Endothelial cell (in vitro differentiated cells): ENCODE measurements around the gene GRAMD2B. TPM values are rescaled to one million over a fixed set of nuclear protein-coding genes. Genes with fewer than 3 reads are reported as not detected.
A peak's percentile ranks its signal among the peaks of the same experiment; 100 is the strongest.
"Not testable (repeated sequence)": the region's sequence is repeated elsewhere in the genome, so short reads cannot be mapped to it uniquely, and the experiment has no call there.

ENCODE experiments used
- DNase-seq: peaks from one replicate; pipeline ENCODE4 v3.0.0; 2021; ENCODE audit warnings: low spot score
- H3K27ac Mint-ChIP-seq: one replicate; pipeline ENCODE4 v1.8.0; 2021; ENCODE audit warnings: mixed read lengths, inconsistent platforms; ENCODE audit not compliant: unreplicated experiment
- H3K27me3 Mint-ChIP-seq: one replicate; pipeline ENCODE4 v1.8.0; 2021; ENCODE audit warnings: mild to moderate bottlenecking, moderate library complexity, mixed read lengths, inconsistent platforms; ENCODE audit not compliant: unreplicated experiment
- H3K36me3 Mint-ChIP-seq: one replicate; pipeline ENCODE4 v1.8.0; 2021; ENCODE audit warnings: mild to moderate bottlenecking, low read depth, mixed read lengths, inconsistent platforms; ENCODE audit not compliant: unreplicated experiment
- H3K4me1 Mint-ChIP-seq: one replicate; pipeline ENCODE4 v1.8.0; 2021; ENCODE audit warnings: mild to moderate bottlenecking, mixed read lengths, inconsistent platforms; ENCODE audit not compliant: unreplicated experiment
- H3K4me3 Mint-ChIP-seq: one replicate; pipeline ENCODE4 v1.8.0; 2021; ENCODE audit warnings: mild to moderate bottlenecking, mixed read lengths, inconsistent platforms; ENCODE audit not compliant: unreplicated experiment
- H3K9me3 Mint-ChIP-seq: one replicate; pipeline ENCODE4 v1.8.0; 2021; ENCODE audit warnings: mixed read lengths, inconsistent platforms; ENCODE audit not compliant: unreplicated experiment
- long read RNA-seq: library from polyadenylated mRNA; unstranded; transcript quantifications from one replicate; pipeline ENCODE4 v2.0.0, GENCODE V29; 2020; ENCODE audit not compliant: unreplicated experiment
- total RNA-seq: library from RNA; stranded (reverse); fragmentation: NEBNext Ultra II Directional; extraction: Animal tissue kit (Norgen Biotek cat#: 25700); gene quantifications from one replicate; pipeline ENCODE4 v1.2.1, GENCODE V29; 2021; ENCODE audit not compliant: unreplicated experiment
- TF ChIP-seq, protein P1 (sequence below): fragments of 200-600 bp; sonication (generic); IDR thresholded peaks from one replicate; pipeline ENCODE4 v1.5.0; 2021; ENCODE audit warnings: antibody characterized with exemption; ENCODE audit not compliant: unreplicated experiment

GRAMD2B gene, protein sequence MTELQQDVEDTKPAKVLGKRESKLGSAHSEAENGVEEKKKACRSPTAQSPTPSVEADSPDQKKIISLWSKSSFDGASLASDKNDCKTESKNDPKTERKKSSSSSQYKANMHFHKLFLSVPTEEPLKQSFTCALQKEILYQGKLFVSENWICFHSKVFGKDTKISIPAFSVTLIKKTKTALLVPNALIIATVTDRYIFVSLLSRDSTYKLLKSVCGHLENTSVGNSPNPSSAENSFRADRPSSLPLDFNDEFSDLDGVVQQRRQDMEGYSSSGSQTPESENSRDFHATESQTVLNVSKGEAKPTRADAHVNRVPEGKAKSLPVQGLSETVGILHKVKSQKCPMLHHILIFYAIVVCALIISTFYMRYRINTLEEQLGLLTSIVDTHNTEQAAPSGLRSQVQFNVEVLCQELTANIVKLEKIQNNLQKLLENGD
- total RNA-seq, result 13.4 TPM
- long read RNA-seq, partial matches to known transcripts, result 0 of 5 reads
- long read RNA-seq, other reads (novel, unspliced or antisense), result 1 of 5 reads

DNA sequence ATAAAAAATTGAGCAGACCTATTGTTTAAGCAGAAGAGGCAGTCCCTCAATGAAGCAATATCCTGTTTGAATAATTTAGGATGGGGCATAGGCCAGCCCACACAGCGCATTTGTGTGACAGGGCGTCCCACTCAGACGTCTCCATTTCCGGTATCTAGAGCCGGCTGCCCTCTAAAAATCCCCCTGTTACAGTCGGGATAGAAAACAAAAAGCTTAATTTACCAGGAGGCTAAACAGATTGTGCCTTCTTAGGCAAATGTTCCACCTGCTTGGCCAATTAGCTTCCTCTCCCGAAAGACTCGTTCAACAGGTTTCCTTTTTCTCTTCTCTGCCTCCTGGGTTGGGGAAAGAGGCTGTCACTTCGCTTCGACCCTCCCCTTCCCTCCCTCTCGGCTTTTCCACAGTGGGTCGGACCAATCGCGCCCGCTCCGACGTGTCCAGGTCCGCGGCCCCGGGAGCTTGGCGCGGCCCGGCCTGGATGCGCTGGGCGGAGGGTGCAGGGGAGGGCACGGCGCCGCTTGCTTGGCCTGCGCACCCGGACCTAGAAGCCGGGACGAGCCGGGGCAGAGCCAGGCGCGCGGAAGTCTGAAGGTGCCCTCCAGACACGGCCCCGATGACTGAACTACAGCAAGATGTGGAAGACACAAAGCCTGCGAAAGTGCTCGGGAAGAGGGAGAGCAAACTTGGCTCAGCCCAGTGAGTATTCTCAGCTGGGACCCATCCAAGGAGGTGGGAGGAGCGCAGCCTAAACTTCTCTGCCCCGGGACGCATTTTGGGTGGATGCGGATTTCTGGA is at the start of gene GRAMD2B:
Gene GRAMD2B (plus strand): TSS at position 416 of the 795 bp plus-strand sequence. CDS start 198 bp downstream, at position 614.
- TF ChIP-seq, protein P1, sequence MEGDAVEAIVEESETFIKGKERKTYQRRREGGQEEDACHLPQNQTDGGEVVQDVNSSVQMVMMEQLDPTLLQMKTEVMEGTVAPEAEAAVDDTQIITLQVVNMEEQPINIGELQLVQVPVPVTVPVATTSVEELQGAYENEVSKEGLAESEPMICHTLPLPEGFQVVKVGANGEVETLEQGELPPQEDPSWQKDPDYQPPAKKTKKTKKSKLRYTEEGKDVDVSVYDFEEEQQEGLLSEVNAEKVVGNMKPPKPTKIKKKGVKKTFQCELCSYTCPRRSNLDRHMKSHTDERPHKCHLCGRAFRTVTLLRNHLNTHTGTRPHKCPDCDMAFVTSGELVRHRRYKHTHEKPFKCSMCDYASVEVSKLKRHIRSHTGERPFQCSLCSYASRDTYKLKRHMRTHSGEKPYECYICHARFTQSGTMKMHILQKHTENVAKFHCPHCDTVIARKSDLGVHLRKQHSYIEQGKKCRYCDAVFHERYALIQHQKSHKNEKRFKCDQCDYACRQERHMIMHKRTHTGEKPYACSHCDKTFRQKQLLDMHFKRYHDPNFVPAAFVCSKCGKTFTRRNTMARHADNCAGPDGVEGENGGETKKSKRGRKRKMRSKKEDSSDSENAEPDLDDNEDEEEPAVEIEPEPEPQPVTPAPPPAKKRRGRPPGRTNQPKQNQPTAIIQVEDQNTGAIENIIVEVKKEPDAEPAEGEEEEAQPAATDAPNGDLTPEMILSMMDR, result no peak
- no peaks in the 10 kb centered on the region for H3K36me3 Mint-ChIP-seq
- H3K9me3 Mint-ChIP-seq, result no peaks in the 10 kb centered on the region
- peak; percentile 84 for DNase-seq
- peak within 1 kb of the TSS; percentile 94 for H3K27ac Mint-ChIP-seq
- no peaks in the 10 kb centered on the region for H3K27me3 Mint-ChIP-seq
- peaks cover 22% of the 10 kb centered on the region for H3K4me1 Mint-ChIP-seq
- H3K4me3 Mint-ChIP-seq, result peak within 1 kb of the TSS; percentile 95

DNA sequence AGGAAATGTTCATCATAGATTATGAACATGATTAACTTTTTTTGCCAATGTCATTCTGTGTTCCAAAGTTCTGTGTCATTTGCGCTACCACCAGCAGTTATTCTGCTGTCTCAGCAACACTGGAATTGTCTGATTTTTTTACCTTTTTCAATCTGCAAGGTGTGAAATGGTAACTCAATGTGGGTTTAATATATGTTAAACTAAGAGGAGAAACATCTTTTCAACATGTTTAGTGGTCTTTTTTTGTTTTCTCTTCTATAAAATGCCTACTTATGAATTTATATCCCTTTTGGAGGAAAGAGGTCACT is 49.1 kb upstream of the GRAMD2B start:
- Mint-ChIP-seq H3K27me3 (no peaks in the 10 kb centered on the region), H3K9me3 (no peaks in the 10 kb centered on the region), H3K36me3 (no peaks in the 10 kb centered on the region), H3K4me1 (peaks cover 7% of the 10 kb centered on the region), H3K4me3 (no peak overlapping the region), H3K27ac (no peak overlapping the region)
- no peak for DNase-seq
- TF ChIP-seq, protein P1, result no peak

DNA sequence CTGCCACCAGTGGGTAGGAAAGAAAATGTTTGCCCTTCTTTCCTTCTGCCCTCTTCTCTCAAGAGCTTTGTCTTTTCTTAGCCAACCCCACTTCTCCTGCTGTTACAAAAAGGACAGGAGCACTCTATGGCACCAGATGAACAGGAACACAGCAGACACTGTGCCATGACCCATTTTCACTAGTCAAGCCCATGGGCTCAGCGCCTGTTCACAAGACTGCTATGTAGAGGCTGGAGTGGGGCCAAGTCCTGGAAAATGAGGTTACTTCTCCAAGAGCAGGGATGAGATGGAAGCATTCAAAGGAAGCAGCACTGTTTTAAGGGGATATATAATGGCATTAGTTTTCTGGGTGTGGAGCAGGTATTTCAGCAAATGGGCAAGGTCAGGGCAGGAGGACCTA is 46.8 kb upstream of the GRAMD2B start:
- Mint-ChIP-seq H3K27me3 (no peaks in the 10 kb centered on the region), H3K4me3 (no peak overlapping the region), H3K4me1 (no peaks in the 10 kb centered on the region), H3K9me3 (no peaks in the 10 kb centered on the region), H3K27ac (no peak overlapping the region), H3K36me3 (no peaks in the 10 kb centered on the region)
- no peak for DNase-seq
- TF ChIP-seq, protein P1, result no peak

DNA sequence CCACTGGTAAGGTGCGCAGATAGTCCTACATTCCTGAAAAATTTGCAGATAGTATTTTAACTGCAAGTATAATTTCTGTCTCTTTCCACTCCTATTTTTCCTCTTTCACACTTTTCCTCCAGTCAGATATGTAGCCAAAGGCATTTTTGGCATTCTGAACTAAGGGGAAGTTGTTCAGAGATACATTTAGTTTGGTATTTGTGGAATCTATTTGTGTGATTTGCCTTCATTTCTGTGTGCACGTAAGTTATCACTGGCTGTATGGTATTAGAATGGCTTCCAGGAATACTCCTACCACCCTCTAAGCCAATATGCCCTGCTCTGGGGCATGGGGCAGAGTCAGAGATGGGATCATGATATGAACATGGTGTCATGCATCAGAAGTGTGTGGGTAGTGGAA is 45.8 kb upstream of the GRAMD2B start:
- TF ChIP-seq, protein P1, result no peak
- no peak for DNase-seq
- no peaks in the 10 kb centered on the region for H3K9me3 Mint-ChIP-seq
- H3K4me3 Mint-ChIP-seq, result no peak overlapping the region
- H3K36me3 Mint-ChIP-seq, result no peaks in the 10 kb centered on the region
- H3K27me3 Mint-ChIP-seq, result no peaks in the 10 kb centered on the region
- H3K4me1 Mint-ChIP-seq, result no peaks in the 10 kb centered on the region
- H3K27ac Mint-ChIP-seq, result no peak overlapping the region

DNA sequence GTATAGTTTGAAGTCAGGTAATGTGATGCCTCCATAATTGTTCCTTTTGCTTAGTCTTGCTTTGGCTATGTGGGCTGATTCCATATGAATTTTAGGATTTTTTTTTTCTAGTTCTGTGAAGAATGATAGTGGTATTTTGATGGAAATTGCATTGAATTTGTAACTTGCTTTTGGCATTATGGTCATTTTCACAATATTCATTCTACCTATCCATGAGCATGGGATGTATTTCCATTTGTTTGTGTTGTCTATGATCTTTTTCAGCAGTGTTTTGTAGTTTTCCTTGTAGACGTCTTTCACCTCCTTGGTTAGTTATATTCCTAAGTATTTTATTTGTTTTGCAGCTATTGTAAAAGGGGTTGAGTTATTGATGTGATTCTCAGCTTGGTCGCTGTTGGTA is 42.9 kb upstream of the GRAMD2B start:
- not testable (repeated sequence) for H3K9me3 Mint-ChIP-seq

More for the DNA sequence above, 42.9 kb upstream of the GRAMD2B start:
- H3K4me1 Mint-ChIP-seq, H3K36me3 Mint-ChIP-seq, H3K27me3 Mint-ChIP-seq, H3K27ac Mint-ChIP-seq, H3K4me3 Mint-ChIP-seq, DNase-seq: not testable (repeated sequence)
